Activated CD8-positive, alpha-beta T cell treated with anti-CD3 and anti-CD28 coated beads for 36 hours (primary cell): ENCODE measurements around the gene SYCP3. TPM values are rescaled to one million over a fixed set of nuclear protein-coding genes. Genes with fewer than 3 reads are reported as not detected.

Experiments
- ATAC-seq: fragments of 200-7000 bp; cut with Tn5 transposase; one replicate; pipeline ENCODE4 v1.10.0; 2021; ENCODE audit warnings: mild to moderate bottlenecking, moderate library complexity
- CTCF ChIA-PET: fragments of 350-600 bp; sonication (Branson Sonifier 250); formaldehyde crosslinking; loops from one replicate; lab custom pipeline; 2021; ENCODE audit warnings: antibody characterized with exemption; lab: Charles Lee
- POLR2A ChIA-PET: fragments of 350-600 bp; sonication (Branson Sonifier 250); formaldehyde crosslinking; loops from one replicate; lab custom pipeline; 2021; ENCODE audit warnings: antibody characterized with exemption; lab: Charles Lee
- DNase-seq: peaks from one replicate; pipeline ENCODE4 v3.0.0-alpha.2; 2020
- H3K27ac Mint-ChIP-seq: one replicate; pipeline ENCODE4 v1.8.0; 2021; ENCODE audit warnings: mild to moderate bottlenecking, mixed read lengths
- H3K27me3 Mint-ChIP-seq: one replicate; pipeline ENCODE4 v1.8.0; 2021; ENCODE audit warnings: mixed read lengths
- H3K36me3 Mint-ChIP-seq: one replicate; pipeline ENCODE4 v1.8.0; 2021; ENCODE audit warnings: low read depth, mixed read lengths
- H3K4me1 Mint-ChIP-seq: one replicate; pipeline ENCODE4 v1.8.0; 2021; ENCODE audit warnings: low read depth, mixed read lengths
- H3K4me3 Mint-ChIP-seq: one replicate; pipeline ENCODE4 v1.8.0; 2021; ENCODE audit warnings: mild to moderate bottlenecking, moderate library complexity, mixed read lengths
- H3K9me3 Mint-ChIP-seq: one replicate; pipeline ENCODE4 v1.8.0; 2021; ENCODE audit warnings: mixed read lengths
- intact Hi-C: fragments of 100-400 bp; cut with micrococcal nuclease; formaldehyde crosslinking; loops from one replicate; pipeline ENCODE4 v1.10.0; 2022
- total RNA-seq, 2 experiments: library from RNA; stranded (reverse); gene quantifications; one replicate each; pipeline ENCODE4 v1.2.3, GENCODE V29; 2021
- TF ChIP-seq, protein P1 (sequence below): fragments of 200-600 bp; IDR thresholded peaks from one replicate; pipeline ENCODE4 v1.8.0; 2022; ENCODE audit warnings: antibody characterized with exemption, mild to moderate bottlenecking

SYCP3 gene
- total RNA-seq, 2 experiments from 2014 or later: 0.09 to 0.36 TPM

DNA sequence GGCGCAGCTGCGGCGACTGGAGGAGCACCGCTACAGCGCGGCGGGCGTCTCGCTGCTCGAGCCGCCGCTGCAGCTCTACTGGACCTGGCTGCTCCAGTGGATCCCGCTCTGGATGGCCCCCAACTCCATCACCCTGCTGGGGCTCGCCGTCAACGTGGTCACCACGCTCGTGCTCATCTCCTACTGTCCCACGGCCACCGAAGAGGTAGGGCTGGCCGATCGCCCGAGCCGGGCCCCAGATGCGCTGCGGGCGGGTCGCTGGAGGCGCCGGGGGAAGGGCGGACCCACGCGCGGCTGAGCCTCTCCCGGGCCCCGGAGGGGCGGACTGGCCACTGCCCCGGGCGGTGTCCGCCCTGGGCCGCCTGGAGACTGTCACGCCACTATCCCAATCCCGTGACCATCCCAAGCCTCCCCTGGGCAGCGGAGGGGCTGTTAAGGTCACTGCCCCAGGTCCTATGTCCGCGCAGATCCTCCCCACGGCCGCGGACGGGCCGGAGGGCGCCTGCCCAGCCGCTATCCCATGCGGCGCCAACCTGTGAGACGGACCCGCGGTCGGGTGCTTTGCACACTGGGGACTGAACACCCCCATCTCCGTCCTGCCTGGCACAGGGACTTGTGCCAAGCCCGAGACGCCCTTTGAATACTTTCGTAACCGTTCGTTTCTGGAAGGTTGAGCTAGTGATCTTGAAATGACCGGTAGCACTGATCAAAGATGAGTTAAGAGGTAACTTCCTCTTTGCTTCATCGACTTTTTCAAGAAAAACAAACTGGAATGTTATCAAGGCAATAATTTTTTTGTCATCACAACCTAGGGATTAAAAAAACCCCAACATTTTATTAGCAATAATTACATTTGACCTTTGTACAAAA is 41.1 kb downstream of the SYCP3 start:
- no peaks in the 10 kb centered on the region for H3K27me3 Mint-ChIP-seq
- H3K9me3 Mint-ChIP-seq: no peaks in the 10 kb centered on the region
- H3K4me3 Mint-ChIP-seq: peak overlapping the region; percentile 86
- ChIA-PET POLR2A (interaction anchor here (0.7 kb wide), 1 partner anchor 12 kb away, joined by 3 read pairs; no protein-coding TSS in a partner anchor), CTCF (interaction anchor here (0.8 kb wide), 2 partner anchors 12 to 283 kb away, joined by 3 read pairs; no protein-coding TSS in a partner anchor)
- ATAC-seq: peak; percentile 25
- peak; percentile 13 for DNase-seq
- no peaks in the 10 kb centered on the region for H3K36me3 Mint-ChIP-seq
- TF ChIP-seq, protein P1, sequence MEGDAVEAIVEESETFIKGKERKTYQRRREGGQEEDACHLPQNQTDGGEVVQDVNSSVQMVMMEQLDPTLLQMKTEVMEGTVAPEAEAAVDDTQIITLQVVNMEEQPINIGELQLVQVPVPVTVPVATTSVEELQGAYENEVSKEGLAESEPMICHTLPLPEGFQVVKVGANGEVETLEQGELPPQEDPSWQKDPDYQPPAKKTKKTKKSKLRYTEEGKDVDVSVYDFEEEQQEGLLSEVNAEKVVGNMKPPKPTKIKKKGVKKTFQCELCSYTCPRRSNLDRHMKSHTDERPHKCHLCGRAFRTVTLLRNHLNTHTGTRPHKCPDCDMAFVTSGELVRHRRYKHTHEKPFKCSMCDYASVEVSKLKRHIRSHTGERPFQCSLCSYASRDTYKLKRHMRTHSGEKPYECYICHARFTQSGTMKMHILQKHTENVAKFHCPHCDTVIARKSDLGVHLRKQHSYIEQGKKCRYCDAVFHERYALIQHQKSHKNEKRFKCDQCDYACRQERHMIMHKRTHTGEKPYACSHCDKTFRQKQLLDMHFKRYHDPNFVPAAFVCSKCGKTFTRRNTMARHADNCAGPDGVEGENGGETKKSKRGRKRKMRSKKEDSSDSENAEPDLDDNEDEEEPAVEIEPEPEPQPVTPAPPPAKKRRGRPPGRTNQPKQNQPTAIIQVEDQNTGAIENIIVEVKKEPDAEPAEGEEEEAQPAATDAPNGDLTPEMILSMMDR: no peak
- peak overlapping the region; percentile 83 for H3K27ac Mint-ChIP-seq
- peaks cover 32% of the 10 kb centered on the region for H3K4me1 Mint-ChIP-seq
- intact Hi-C loops: no loop called here

DNA sequence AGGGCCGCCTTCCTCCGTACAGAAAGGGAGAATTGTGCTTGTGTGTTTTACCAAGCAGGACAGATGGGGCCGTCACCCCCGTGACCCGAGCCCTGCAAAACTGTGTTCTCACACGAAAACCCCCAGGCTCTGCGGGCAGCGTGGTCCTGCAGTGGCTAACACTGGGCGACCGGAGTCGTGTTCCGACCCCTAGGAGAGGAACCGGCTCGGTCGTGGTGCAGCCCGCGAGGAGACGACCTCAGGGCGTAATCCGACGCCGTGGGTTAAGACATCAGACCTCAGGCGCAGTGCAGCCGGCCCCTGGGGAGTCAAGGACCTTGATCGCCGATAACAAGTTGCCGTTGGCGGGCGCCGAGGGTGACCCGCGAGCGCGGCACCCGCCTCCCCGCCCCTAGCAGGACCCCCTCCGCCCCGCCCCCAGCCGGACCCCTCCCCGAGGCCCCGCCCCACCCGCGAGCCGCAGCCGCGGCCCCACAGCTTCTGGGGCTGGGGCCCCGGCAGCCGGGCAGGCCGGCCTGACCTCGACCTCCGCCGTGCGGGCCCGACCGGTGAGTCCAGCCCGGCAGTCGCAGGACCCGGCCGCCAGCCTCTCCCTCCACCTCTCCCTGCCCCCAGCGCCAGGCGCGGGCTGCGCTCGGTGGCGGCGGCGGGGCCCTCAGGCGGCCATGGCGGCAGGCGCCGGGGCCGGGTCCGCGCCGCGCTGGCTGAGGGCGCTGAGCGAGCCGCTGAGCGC is 41.9 kb downstream of the SYCP3 start, which contains the start of gene CHPT1:
TSS of gene CHPT1 (plus strand) at position 444 of the 733 bp plus-strand sequence. CDS start at position 666, 222 bp downstream.
- intact Hi-C loops: no loop called here
- ATAC-seq (peak; percentile 72), DNase-seq (peak; percentile 60)
- CTCF ChIA-PET: no interaction called here
- Mint-ChIP-seq H3K4me1 (peaks cover 32% of the 10 kb centered on the region), H3K9me3 (no peaks in the 10 kb centered on the region), H3K27ac (peak within 1 kb of the TSS; percentile 83), H3K36me3 (no peaks in the 10 kb centered on the region), H3K4me3 (peak within 1 kb of the TSS; percentile 86), H3K27me3 (no peaks in the 10 kb centered on the region)
- POLR2A ChIA-PET: no interaction called here
- TF ChIP-seq, protein P1: no peak

DNA sequence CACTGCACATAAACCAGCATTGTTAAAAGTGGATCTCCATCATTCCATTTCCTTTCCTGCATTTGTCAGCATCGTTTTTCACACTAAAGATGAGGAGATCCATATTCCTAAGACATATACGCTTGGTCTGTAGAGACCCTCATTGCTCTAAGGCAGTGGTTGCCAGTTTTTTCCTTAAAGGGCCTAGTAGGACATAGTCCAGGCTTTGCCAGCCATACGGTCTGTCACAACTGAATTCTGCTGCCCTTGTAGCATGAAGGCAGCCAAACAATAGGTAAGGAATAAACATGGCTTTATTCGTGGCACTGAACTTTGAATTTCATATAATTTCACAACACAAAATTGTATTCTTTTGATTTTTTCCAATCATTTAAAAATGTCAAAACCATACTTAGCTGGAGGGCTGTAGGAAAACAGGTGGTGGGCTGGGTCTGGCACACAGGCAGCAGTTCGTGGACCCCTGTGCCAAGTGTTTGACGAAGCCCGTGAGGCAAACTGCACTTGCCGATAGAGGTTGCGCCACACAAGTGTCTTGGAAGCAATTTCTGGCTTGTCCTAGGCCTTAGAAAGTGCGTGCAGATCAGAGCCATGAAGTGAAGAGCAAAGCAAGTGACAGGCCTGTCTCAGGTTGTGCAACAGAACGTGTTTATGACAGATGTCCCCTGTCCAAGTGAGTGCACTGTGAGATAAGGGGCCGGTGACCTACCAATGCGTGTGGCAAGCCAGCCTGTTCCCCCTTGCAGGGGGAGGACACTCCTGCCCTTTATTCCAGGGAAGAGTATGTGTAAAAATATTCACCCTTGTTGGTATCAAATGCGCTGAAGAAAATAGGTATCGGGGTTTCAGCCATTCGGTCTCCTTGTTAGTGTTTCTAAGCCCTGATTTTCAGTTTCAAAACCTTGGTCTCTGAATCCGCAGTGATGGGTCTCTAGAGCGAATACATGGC is 42.7 kb downstream of the SYCP3 start:
- DNase-seq (no peak), ATAC-seq (peak; percentile 7)
- Mint-ChIP-seq H3K4me1 (peaks cover 32% of the 10 kb centered on the region), H3K9me3 (no peaks in the 10 kb centered on the region), H3K4me3 (peak overlapping the region; percentile 82), H3K36me3 (no peaks in the 10 kb centered on the region), H3K27ac (peak overlapping the region; percentile 66), H3K27me3 (no peaks in the 10 kb centered on the region)
- TF ChIP-seq, protein P1: no peak
- ChIA-PET POLR2A (no interaction called here), CTCF (no interaction called here)
- intact Hi-C loops: no loop called here

DNA sequence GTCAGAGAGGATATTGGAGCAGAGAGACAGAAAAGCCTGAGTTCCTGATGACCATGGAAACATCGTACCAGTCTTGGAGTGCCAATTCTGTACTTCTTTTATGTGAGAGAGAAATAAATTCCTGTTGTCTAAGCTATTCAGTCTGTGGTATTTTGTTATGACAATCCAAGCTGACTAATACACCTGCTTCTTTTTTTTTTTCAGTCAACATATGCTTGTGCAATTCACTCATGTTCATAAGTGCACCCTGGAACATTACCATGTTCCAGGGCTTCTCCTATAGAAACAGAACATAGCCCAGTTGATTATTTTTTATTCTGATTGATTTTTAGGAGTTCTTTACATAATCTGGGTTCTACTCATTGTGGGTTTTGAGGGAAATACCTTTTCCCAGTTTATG is 43.6 kb downstream of the SYCP3 start:
- POLR2A ChIA-PET: no interaction called here
- Mint-ChIP-seq H3K36me3 (no peaks in the 10 kb centered on the region), H3K27me3 (no peaks in the 10 kb centered on the region), H3K4me3 (no peak overlapping the region), H3K27ac (no peak overlapping the region), H3K9me3 (no peaks in the 10 kb centered on the region), H3K4me1 (peaks cover 30% of the 10 kb centered on the region)
- TF ChIP-seq, protein P1: no peak
- DNase-seq: no peak
- intact Hi-C loops: no loop called here
- no peak for ATAC-seq
- CTCF ChIA-PET: no interaction called here
